ENCODE data around the gene AK1. TPM values are rescaled to one million over a fixed set of nuclear protein-coding genes. Genes with fewer than 3 reads are reported as not detected.

Gene AK1
- total RNA-seq, 1 experiment from 2014 or later: 12.2 TPM

- intact Hi-C loops (cut with micrococcal nuclease; ENCODE audit: unreplicated experiment): no loop called here
- Mint-ChIP-seq H3K36me3 (ENCODE audit: insufficient read depth, unreplicated experiment) (no peaks in the 10 kb centered on the region), H3K4me1 (ENCODE audit: low read depth, unreplicated experiment) (peaks cover 11% of the 10 kb centered on the region), H3K4me3 (ENCODE audit: low read depth, unreplicated experiment) (no peak overlapping the region), H3K9me3 (ENCODE audit: low read depth, unreplicated experiment) (no peaks in the 10 kb centered on the region), H3K27ac (ENCODE audit: unreplicated experiment) (no peak overlapping the region), H3K27me3 (ENCODE audit: unreplicated experiment) (no peaks in the 10 kb centered on the region)
- no peak for DNase-seq
- TF ChIP-seq CTCF (IDR thresholded peaks at IDR 0.05; ENCODE audit: unreplicated experiment): no peak
- CTCF ChIA-PET: no interaction called here
- no TSS peak for BruUV-seq (replicated peaks)
These were observed 41.4 kb downstream of the AK1 start for GRCh38 chr9:127835991-127836516.

DNA sequence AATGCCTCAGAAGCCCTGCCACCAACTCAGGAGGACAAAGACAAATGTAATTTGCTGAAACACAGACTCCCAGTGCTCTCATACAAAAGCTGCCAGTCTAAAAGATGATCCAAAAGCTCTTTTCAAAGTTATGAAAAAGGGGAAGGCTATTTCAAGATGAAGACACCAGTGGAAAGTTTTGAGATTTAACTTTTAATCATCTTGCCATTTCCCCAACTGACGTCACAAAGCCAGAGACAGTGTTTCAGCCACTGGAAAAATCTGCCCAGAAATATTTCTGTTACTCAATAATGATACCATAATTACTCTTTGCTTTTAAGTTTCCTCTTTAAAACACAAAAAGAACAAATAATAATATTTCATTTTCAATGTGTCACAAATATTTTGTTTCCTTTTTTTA is 43.9 kb downstream of the AK1 start:
- Mint-ChIP-seq H3K4me3 (ENCODE audit: low read depth, unreplicated experiment) (no peak overlapping the region), H3K27ac (ENCODE audit: unreplicated experiment) (no peak overlapping the region), H3K4me1 (ENCODE audit: low read depth, unreplicated experiment) (peaks cover 9% of the 10 kb centered on the region), H3K9me3 (ENCODE audit: low read depth, unreplicated experiment) (no peaks in the 10 kb centered on the region), H3K27me3 (ENCODE audit: unreplicated experiment) (no peaks in the 10 kb centered on the region), H3K36me3 (ENCODE audit: insufficient read depth, unreplicated experiment) (peaks cover 4% of the 10 kb centered on the region)
- no peak for DNase-seq
- no TSS peak for BruUV-seq (replicated peaks)
- CTCF ChIA-PET: interaction anchor here (0.6 to 0.7 kb wide), 2 partner anchors 31 to 46 kb away, joined by 3 read pairs; partner anchors contain the start of gene FPGS
- TF ChIP-seq CTCF (IDR thresholded peaks at IDR 0.05; ENCODE audit: unreplicated experiment): no peak
- intact Hi-C loops (cut with micrococcal nuclease; ENCODE audit: unreplicated experiment): no loop called here

DNA sequence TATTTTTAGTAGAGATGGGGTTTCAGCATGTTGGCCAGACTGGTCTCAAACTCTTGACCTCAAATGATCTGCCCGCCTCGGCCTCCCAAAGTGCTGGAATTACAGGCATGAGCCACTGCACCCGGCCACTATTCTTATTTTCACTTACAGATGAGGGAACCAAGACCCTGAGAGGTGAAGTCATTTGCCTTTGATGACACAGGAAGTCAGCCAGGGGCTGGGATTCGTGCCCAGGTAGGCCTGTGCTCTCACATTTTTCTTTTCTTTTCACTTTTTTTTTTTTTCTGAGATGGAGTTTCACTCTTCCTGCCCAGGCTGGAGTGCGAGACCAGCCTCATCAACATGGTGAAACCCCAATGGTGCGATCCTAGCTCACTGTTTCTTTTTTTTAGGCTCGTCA is 45.2 kb downstream of the AK1 start:
- TF ChIP-seq CTCF (IDR thresholded peaks at IDR 0.05; ENCODE audit: unreplicated experiment): no peak
- no peak for DNase-seq
- CTCF ChIA-PET: interaction anchor here (0.7 kb wide), 1 partner anchor 22 kb away, joined by 7 read pairs; the partner anchor contains the start of gene ENG
- BruUV-seq (replicated peaks): no TSS peak
- intact Hi-C loops (cut with micrococcal nuclease; ENCODE audit: unreplicated experiment): no loop called here
- peaks cover 6% of the 10 kb centered on the region for H3K36me3 Mint-ChIP-seq (ENCODE audit: insufficient read depth, unreplicated experiment)
- H3K9me3 Mint-ChIP-seq (ENCODE audit: low read depth, unreplicated experiment): no peaks in the 10 kb centered on the region
- no peak overlapping the region for H3K4me3 Mint-ChIP-seq (ENCODE audit: low read depth, unreplicated experiment)
- no peak overlapping the region for H3K27ac Mint-ChIP-seq (ENCODE audit: unreplicated experiment)
- no peaks in the 10 kb centered on the region for H3K27me3 Mint-ChIP-seq (ENCODE audit: unreplicated experiment)
- H3K4me1 Mint-ChIP-seq (ENCODE audit: low read depth, unreplicated experiment): peaks cover 14% of the 10 kb centered on the region

GRCh38 chr9:127829205-127829906 is 48.1 kb downstream of the AK1 start:
- CTCF ChIA-PET: interaction anchor here (0.7 kb wide), 1 partner anchor 24 kb away, joined by 3 read pairs; no protein-coding TSS in a partner anchor
- H3K4me1 Mint-ChIP-seq (ENCODE audit: low read depth, unreplicated experiment): peaks cover 14% of the 10 kb centered on the region
- H3K27ac Mint-ChIP-seq (ENCODE audit: unreplicated experiment): no peak overlapping the region
- no peak for DNase-seq
- BruUV-seq (replicated peaks): no TSS peak
- no peak for TF ChIP-seq CTCF (IDR thresholded peaks at IDR 0.05; ENCODE audit: unreplicated experiment)
- peak overlapping the region; percentile 56 for H3K4me3 Mint-ChIP-seq (ENCODE audit: low read depth, unreplicated experiment)
- no peaks in the 10 kb centered on the region for H3K27me3 Mint-ChIP-seq (ENCODE audit: unreplicated experiment)
- H3K9me3 Mint-ChIP-seq (ENCODE audit: low read depth, unreplicated experiment): no peaks in the 10 kb centered on the region
- peaks cover 15% of the 10 kb centered on the region for H3K36me3 Mint-ChIP-seq (ENCODE audit: insufficient read depth, unreplicated experiment)
- intact Hi-C loops (cut with micrococcal nuclease; ENCODE audit: unreplicated experiment): no loop called here
